BE2C (cell line): ENCODE results near the gene MRNIP.

ENCODE experiments used
- DNase-seq: peaks from one replicate; pipeline ENCODE4 v3.0.0-alpha.2; 2020
- H3K27me3 ChIP-seq: fragments of 250-450 bp; sonication (Bioruptor Pico); 2 replicates; pipeline ENCODE4 v1.5.1; 2020; ENCODE audit warnings: mild to moderate bottlenecking
- H3K36me3 ChIP-seq: fragments of 250-450 bp; sonication (Bioruptor Pico); 2 replicates; pipeline ENCODE4 v1.5.1; 2020; ENCODE audit warnings: mild to moderate bottlenecking
- H3K4me1 ChIP-seq: fragments of 250-450 bp; sonication (Bioruptor Pico); 2 replicates; pipeline ENCODE4 v1.5.1; 2020
- H3K4me3 ChIP-seq: 2 replicates; pipeline ENCODE4 v1.5.1; 2011; ENCODE audit warnings: low read depth, low read length
- H3K9me3 ChIP-seq: fragments of 250-450 bp; sonication (Bioruptor Pico); 2 replicates; pipeline ENCODE4 v1.5.1; 2020
- CTCF ChIP-seq: IDR thresholded peaks from 2 replicates; pipeline ENCODE4 v1.5.1; 2012; ENCODE audit warnings: mild to moderate bottlenecking, low read depth, low read length

The MRNIP gene

GRCh38 chr5:179822444-179822990, 36.1 kb downstream of the MRNIP start:
- H3K27me3 ChIP-seq: no peaks in the 10 kb centered on the region
- H3K36me3 ChIP-seq: peaks cover 46% of the 10 kb centered on the region
- no peaks in the 10 kb centered on the region for H3K9me3 ChIP-seq
- no peak for DNase-seq
- peaks cover 22% of the 10 kb centered on the region for H3K4me1 ChIP-seq
- TF ChIP-seq CTCF: no peak
- H3K4me3 ChIP-seq: peak overlapping the region; percentile 89

GRCh38 chr5:179822059-179822432, 36.6 kb downstream of the MRNIP start:
- no peak for TF ChIP-seq CTCF
- H3K36me3 ChIP-seq: peaks cover 41% of the 10 kb centered on the region
- no peaks in the 10 kb centered on the region for H3K9me3 ChIP-seq
- peaks cover 22% of the 10 kb centered on the region for H3K4me1 ChIP-seq
- peak overlapping the region; percentile 89 for H3K4me3 ChIP-seq
- no peaks in the 10 kb centered on the region for H3K27me3 ChIP-seq
- no peak for DNase-seq

GRCh38 chr5:179821298-179822058, 37.1 kb downstream of the MRNIP start:
- H3K4me1 ChIP-seq: peaks cover 22% of the 10 kb centered on the region
- peaks cover 36% of the 10 kb centered on the region for H3K36me3 ChIP-seq
- peak overlapping the region; percentile 89 for H3K4me3 ChIP-seq
- H3K9me3 ChIP-seq: no peaks in the 10 kb centered on the region
- H3K27me3 ChIP-seq: no peaks in the 10 kb centered on the region
- no peak for TF ChIP-seq CTCF
- peak; percentile 95 for DNase-seq

- peaks cover 22% of the 10 kb centered on the region for H3K4me1 ChIP-seq
- TF ChIP-seq CTCF: no peak
- peak; percentile 83 for DNase-seq
Measured at GRCh38 chr5:179820483-179821297, 37.9 kb downstream of the MRNIP start, which contains the start of gene SQSTM1. SQSTM1 (plus strand) TSS chr5:179820905; CDS start chr5:179820937, 32 bp downstream.

GRCh38 chr5:179820127-179820482, 38.5 kb downstream of the MRNIP start:
- peak overlapping the region; percentile 89; the same call in 1 of the 2 replicates for H3K4me3 ChIP-seq
- no peak for DNase-seq

More at GRCh38 chr5:179820483-179821297, 37.9 kb downstream of the MRNIP start, which contains the start of gene SQSTM1:
- Histone ChIP-seq H3K36me3 (peaks cover 28% of the 10 kb centered on the region), H3K9me3 (no peaks in the 10 kb centered on the region), H3K4me3 (peak within 1 kb of the TSS; percentile 89), H3K27me3 (no peaks in the 10 kb centered on the region)

More at GRCh38 chr5:179820127-179820482, 38.5 kb downstream of the MRNIP start:
- H3K27me3 ChIP-seq: no peaks in the 10 kb centered on the region
- H3K9me3 ChIP-seq: no peaks in the 10 kb centered on the region
- H3K4me1 ChIP-seq: peaks cover 22% of the 10 kb centered on the region
- no peak for TF ChIP-seq CTCF
- peaks cover 22% of the 10 kb centered on the region for H3K36me3 ChIP-seq
